AG09309 (cell line): ENCODE results near the gene UGT1A8.
A peak's percentile ranks its signal among the peaks of the same experiment; 100 is the strongest.

Experiments
- DNase-seq: peaks from one replicate; pipeline ENCODE4 v3.0.0-alpha.2; 2010; ENCODE audit warnings: low read depth
- H3K4me3 ChIP-seq: 2 replicates; pipeline ENCODE4 v1.5.1; 2011; ENCODE audit warnings: mild to moderate bottlenecking, low read depth, low read length, moderate library complexity; ENCODE audit not compliant: control insufficient read depth
- TF ChIP-seq, protein P1 (sequence below): IDR thresholded peaks from 2 replicates; pipeline ENCODE4 v1.5.1; 2011; ENCODE audit warnings: mild to moderate bottlenecking, low read depth, low read length, inconsistent platforms; ENCODE audit not compliant: insufficient read depth, control insufficient read depth; ENCODE audit errors: missing control alignments

The UGT1A8 gene

GRCh38 chr2:233702238-233702637 is 84.8 kb downstream of the UGT1A8 start:
- DNase-seq = no peak
- TF ChIP-seq, protein P1, sequence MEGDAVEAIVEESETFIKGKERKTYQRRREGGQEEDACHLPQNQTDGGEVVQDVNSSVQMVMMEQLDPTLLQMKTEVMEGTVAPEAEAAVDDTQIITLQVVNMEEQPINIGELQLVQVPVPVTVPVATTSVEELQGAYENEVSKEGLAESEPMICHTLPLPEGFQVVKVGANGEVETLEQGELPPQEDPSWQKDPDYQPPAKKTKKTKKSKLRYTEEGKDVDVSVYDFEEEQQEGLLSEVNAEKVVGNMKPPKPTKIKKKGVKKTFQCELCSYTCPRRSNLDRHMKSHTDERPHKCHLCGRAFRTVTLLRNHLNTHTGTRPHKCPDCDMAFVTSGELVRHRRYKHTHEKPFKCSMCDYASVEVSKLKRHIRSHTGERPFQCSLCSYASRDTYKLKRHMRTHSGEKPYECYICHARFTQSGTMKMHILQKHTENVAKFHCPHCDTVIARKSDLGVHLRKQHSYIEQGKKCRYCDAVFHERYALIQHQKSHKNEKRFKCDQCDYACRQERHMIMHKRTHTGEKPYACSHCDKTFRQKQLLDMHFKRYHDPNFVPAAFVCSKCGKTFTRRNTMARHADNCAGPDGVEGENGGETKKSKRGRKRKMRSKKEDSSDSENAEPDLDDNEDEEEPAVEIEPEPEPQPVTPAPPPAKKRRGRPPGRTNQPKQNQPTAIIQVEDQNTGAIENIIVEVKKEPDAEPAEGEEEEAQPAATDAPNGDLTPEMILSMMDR = no peak

DNA sequence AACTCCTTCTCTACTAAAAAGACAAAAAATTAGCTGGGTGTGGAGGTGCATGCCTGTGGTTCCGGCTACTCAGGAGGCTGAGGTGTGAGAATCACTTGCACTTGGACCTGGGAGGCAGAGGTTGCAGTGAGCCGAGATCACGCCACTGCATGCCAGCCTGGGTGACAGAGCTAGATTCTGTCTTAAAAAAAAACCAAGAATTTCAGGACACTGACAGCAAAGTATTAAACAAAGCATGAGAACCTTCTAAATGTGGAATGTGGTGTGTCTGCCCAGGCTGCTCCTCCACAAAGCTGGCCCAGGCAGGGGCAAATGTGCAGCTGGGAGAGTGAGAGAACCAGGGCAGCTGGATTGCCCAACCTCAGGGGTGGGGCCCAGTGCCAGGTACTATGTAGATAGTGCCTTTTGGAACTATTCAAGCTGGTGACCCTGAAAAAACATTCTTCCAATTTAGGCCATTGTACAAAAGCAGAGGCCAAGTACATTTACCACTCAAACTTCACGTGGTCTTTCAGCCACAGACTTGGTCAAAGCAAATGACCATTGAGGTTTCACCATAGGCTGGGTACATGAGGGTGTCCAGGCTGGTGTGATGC is 88.6 kb downstream of the UGT1A8 start:
- DNase-seq = no peak
- TF ChIP-seq, protein P1 = no peak
- H3K4me3 ChIP-seq = no peak overlapping the region

More at GRCh38 chr2:233702238-233702637, 84.8 kb downstream of the UGT1A8 start:
- no peak overlapping the region for H3K4me3 ChIP-seq

DNA sequence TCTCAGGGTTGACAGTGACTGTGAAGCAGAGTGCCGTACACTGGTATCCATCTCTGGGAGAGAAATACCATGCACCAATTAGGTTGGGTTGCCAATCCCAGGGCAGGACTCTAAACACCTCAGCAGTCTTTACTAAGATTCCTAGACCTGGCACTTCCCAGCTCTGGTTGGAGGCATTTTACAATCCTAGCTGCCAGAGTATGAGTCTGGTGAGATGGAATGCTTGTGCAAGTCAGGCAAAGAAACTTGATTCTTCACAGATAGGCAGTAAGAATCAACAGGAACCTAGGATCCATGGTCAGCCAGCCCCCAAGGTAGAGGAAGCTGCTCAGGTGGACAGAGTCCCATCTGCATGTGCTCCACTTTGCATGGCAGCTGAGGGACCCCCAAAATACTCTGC is 89.3 kb downstream of the UGT1A8 start:
- peak; percentile 45 for DNase-seq
- TF ChIP-seq, protein P1 = no peak
- H3K4me3 ChIP-seq = no peak overlapping the region

DNA sequence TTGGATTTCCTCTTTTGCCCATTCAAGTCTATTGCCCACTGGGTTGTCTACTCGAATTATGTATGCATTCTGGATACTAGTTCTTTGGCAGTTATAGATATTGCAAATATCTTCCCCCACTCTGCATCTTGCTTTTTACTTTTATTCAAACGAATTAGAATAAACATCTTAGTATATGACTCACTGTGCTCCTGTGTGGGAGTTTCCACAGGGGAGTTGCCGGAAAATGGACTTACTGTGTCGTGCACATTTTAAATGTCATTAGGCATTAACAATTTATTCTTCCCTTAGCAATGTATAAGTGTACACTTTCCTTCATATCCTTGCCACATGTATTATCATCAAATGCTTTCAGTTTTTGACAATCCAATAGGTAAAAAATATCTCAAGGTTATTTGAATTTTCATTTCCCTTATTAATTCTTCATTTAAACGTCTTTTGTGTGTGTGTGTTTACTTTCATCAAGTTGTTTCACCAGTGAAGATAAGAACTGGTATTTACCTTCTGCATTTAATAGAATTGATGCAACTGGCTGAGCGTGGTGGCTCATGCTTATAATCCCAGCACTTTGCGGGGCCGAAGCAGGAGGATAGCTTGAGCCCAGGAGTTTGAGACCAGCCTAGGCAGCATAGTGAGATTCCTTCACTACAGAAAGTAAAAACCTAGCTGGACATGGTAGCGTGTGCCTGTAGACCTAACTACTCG is 90.7 kb downstream of the UGT1A8 start:
- DNase-seq = no peak
- no peak overlapping the region for H3K4me3 ChIP-seq
- TF ChIP-seq, protein P1 = no peak

DNA sequence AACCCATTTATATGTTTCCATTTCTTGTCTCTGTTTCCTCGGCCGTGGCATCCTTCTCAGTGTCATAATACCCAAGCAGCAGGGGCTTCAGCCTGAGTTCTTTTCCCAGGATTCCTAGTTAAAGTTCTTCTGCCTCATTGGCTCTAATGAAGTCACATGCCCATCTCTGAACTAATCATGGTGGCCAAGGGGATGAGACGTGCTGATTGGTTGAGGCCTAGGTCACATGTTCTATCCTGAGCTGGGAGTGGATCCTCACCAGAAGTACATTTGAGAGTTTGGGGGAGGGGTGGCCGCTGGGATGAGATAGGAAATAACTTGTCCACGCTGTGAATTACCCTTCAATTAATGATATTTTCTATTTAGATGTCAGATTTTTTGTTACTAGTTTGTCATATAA is 91.5 kb downstream of the UGT1A8 start:
- TF ChIP-seq, protein P1 = no peak
- DNase-seq = no peak
- H3K4me3 ChIP-seq = no peak overlapping the region

DNA sequence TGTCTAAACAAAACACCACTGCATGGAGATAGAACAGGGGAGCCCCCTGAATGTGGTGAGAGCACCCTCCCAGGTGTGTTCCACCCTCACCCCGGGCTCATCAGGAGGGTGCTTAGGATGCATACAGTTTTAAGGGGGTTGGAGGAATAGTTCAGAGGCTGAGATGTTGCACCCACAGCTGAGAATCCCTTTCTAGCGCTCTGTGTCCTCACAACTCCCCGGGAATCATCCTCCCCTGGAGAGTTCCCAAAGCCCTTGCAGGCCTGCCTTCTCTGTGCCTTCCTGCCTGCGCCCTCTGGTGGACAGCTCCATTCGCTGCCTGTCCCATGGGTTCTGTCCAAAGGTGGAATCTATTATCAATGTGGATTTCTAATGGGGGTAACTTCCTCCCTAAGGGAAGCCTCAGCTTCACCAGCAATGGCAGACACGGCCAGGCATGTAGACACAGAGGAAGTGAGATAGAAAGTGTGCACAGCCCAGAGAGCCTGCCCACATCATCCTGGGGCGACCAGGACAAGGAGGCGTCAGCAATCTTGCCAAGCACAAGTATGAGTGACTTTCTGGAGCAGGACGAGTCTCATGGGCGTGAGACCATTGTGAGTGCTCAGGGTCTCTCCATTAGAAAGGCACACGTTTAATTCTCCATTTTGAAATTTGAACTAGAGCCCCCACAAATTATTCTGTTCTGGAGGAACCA is 94.0 kb downstream of the UGT1A8 start:
- DNase-seq = no peak
- TF ChIP-seq, protein P1 = peak; percentile 99
- no peak overlapping the region for H3K4me3 ChIP-seq
